Measurements from ENCODE around the gene TRPV4.
A peak's percentile ranks its signal among the peaks of the same experiment; 100 is the strongest.

Gene TRPV4

DNA sequence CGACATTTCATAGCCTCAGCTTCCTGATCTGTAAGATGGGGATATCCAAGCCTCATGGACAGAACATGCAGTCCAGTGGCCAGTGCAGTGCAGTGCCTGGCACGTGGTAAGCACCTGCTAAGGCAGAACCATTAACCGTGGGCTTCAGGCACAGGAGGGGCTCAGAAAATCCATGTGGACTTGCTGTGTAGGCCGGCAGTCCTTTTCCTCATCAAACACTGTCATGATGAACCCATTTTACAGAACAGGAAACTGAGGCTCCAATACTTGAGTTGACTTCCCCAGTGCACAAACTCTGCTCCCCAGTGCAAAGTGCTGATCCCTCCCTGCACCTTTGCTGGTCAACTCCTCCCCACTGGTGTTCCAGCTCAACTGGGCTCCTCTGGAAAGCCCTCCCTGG, 18.0 kb downstream of the TRPV4 start:
- peak overlapping the region; percentile 49 for H3K27ac ChIP-seq
- H3K27me3 ChIP-seq: peaks cover 9% of the 10 kb centered on the region
- H3K4me3 ChIP-seq (ENCODE audit: low read depth in 1 of 2, low read length in 1 of 2): no peak overlapping the region
- H3K4me1 ChIP-seq (ENCODE audit: control insufficient read depth in 1 of 2, insufficient read depth in 1 of 2, low read depth in 1 of 2, low read length in 1 of 2): peaks cover 18 to 23% of the 10 kb centered on the region in 2 experiments
- TF ChIP-seq, protein P1, sequence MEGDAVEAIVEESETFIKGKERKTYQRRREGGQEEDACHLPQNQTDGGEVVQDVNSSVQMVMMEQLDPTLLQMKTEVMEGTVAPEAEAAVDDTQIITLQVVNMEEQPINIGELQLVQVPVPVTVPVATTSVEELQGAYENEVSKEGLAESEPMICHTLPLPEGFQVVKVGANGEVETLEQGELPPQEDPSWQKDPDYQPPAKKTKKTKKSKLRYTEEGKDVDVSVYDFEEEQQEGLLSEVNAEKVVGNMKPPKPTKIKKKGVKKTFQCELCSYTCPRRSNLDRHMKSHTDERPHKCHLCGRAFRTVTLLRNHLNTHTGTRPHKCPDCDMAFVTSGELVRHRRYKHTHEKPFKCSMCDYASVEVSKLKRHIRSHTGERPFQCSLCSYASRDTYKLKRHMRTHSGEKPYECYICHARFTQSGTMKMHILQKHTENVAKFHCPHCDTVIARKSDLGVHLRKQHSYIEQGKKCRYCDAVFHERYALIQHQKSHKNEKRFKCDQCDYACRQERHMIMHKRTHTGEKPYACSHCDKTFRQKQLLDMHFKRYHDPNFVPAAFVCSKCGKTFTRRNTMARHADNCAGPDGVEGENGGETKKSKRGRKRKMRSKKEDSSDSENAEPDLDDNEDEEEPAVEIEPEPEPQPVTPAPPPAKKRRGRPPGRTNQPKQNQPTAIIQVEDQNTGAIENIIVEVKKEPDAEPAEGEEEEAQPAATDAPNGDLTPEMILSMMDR (IDR thresholded peaks at IDR 0.05): no peak
- no peaks in the 10 kb centered on the region for H3K9me3 ChIP-seq
- no peaks in the 10 kb centered on the region for H3K36me3 ChIP-seq

DNA sequence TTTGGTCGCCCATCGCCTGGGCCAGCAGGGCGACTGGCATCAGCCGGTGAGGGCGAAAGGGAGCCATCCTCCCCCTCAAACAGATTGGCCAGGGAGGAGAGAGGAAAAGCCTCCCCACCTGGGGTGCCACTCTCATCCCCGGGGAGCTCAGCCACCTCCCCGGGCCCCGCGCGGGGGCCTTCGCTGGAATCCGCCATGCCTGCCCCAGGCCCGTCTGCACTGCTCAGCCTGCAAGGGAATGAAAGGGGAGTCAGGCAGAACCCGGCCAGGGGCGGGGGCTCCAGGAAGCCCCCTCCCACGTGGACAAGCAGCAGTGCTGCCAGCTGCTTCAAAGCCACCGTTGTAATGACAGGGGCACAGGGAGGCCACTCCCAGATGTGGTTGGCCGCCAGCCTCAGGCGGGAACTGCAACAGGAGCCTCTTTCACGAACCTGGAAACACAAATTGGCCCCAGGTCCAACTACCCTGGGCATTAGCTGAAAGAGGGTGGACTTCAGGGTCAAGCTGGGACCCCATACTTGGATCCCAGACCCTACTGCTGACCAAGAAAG, 18.5 kb downstream of the TRPV4 start:
- Histone ChIP-seq H3K27me3 (peaks cover 9% of the 10 kb centered on the region), H3K4me3 (ENCODE audit: low read depth in 1 of 2, low read length in 1 of 2) (no peak overlapping the region), H3K4me1 (ENCODE audit: control insufficient read depth in 1 of 2, insufficient read depth in 1 of 2, low read depth in 1 of 2, low read length in 1 of 2) (peaks cover 18 to 23% of the 10 kb centered on the region in 2 experiments), H3K9me3 (no peaks in the 10 kb centered on the region), H3K27ac (no peak overlapping the region), H3K36me3 (no peaks in the 10 kb centered on the region)
- TF ChIP-seq, protein P1 (IDR thresholded peaks at IDR 0.05): no peak

DNA sequence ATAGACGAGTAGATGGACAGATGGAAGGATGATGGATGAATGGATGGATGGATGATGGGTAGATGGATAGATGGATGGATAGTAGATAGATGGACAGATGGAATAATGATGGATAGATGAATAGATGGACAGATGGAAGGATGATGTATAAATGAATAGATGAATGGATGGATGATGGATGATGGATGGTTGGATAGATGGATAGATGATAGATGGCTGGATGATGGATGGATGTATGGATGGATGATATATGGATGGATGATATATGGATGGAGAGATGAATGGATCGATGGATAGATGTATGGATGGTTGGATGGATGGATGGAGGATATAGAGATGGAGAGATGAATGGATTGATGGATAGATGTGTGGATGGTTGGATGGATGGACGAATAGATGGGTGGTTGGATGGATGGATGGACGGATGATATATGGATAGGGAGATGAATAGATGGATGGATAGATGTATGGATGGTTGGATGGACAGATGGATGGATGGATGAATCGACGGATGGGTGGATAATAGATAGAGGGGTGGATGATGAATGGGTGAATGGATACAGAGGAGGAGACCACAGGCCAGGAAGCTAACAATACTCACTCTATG, 19.3 kb downstream of the TRPV4 start:
- Histone ChIP-seq H3K9me3 (no peaks in the 10 kb centered on the region), H3K27ac (no peak overlapping the region), H3K27me3 (peaks cover 4% of the 10 kb centered on the region), H3K4me1 (ENCODE audit: control insufficient read depth in 1 of 2, insufficient read depth in 1 of 2, low read depth in 1 of 2, low read length in 1 of 2) (peaks cover 18 to 23% of the 10 kb centered on the region in 2 experiments), H3K36me3 (no peaks in the 10 kb centered on the region), H3K4me3 (ENCODE audit: low read depth in 1 of 2, low read length in 1 of 2) (no peak overlapping the region)
- TF ChIP-seq, protein P1 (IDR thresholded peaks at IDR 0.05): no peak

DNA sequence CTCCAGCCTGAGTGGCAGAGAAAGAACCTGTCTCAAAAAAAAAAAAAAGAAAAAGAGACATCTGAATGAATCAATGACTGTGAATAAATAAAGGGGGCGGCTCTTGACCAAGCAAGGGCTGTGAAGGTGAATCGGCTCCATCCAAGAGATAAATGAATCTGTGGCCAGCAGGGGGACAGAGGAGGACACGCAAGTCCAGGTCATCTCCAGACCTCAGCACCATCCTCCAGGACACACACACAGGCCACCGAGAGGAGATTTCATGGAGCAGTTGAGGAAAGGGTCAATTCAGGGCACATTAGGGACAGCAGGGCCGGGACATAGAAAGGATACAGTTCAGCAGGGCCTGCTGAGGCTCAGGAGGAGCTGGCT, 21.6 kb downstream of the TRPV4 start:
- no peak overlapping the region for H3K4me3 ChIP-seq (ENCODE audit: low read depth in 1 of 2, low read length in 1 of 2)
- H3K27ac ChIP-seq: no peak overlapping the region
- no peaks in the 10 kb centered on the region for H3K36me3 ChIP-seq
- H3K27me3 ChIP-seq: no peaks in the 10 kb centered on the region
- H3K4me1 ChIP-seq (ENCODE audit: control insufficient read depth in 1 of 2, insufficient read depth in 1 of 2, low read depth in 1 of 2, low read length in 1 of 2): peaks cover 6 to 10% of the 10 kb centered on the region in 2 experiments
- no peaks in the 10 kb centered on the region for H3K9me3 ChIP-seq
- TF ChIP-seq, protein P1 (IDR thresholded peaks at IDR 0.05): no peak

DNA sequence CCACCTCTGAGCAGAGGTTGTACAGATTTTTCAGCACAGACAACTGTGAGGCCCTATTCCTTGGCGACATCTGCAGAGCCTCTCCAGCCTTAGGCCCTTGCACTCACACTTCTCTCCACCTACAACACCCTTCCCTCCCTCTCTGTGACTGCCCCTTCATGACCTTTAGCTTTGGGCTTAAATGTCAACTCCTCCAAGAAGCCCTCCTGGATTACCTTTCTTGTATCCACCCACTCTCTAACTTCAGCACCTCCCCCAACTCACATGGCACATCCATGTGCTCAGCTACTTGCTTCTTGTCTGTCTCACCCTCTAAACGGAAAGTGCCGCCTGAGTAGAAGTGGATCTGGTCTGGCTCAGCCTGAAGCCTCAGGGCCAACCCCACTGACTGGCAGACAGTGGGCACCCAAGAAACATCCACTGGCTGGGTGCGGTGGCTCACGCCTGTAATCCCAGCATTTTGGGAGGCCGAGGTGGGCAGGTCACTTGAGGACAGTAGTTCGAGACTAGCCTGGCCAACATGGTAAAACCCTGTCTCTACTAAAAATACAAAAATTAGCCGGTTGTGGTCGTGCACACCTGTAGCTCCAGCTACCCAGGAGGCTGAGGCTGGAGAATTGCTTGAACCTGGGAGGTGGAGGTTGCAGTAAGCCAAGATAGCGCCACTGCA, 22.1 kb downstream of the TRPV4 start:
- H3K27ac ChIP-seq: no peak overlapping the region

More for the DNA sequence above, 22.1 kb downstream of the TRPV4 start:
- H3K27me3 ChIP-seq: no peaks in the 10 kb centered on the region
- H3K4me1 ChIP-seq (ENCODE audit: control insufficient read depth in 1 of 2, insufficient read depth in 1 of 2, low read depth in 1 of 2, low read length in 1 of 2): peaks cover 5% of the 10 kb centered on the region in 2 experiments
- H3K36me3 ChIP-seq: no peaks in the 10 kb centered on the region
- H3K9me3 ChIP-seq: no peaks in the 10 kb centered on the region
- no peak overlapping the region for H3K4me3 ChIP-seq (ENCODE audit: low read depth in 1 of 2, low read length in 1 of 2)
- TF ChIP-seq, protein P1 (IDR thresholded peaks at IDR 0.05): no peak

Measured in neutrophil (primary cell).